Endothelial cell of umbilical vein (primary cell): Measurements from ENCODE around the gene KLHL25. TPM values are rescaled to one million over a fixed set of nuclear protein-coding genes. Genes with fewer than 3 reads are reported as not detected.

Experiments
- BruUV-seq: library from RNA; stranded (reverse); fragments of 400-500 nt; replicated peaks from 2 replicates; lab custom pipeline; 2021; lab: Mats Ljungman, UMichigan
- CTCF ChIA-PET: fragments of 300-600, 350-600 bp; sonication (Branson Sonifier 250); formaldehyde crosslinking; loops from one replicate; lab custom pipeline; 2021; ENCODE audit warnings: antibody characterized with exemption, inconsistent platforms; lab: Charles Lee
- POLR2A ChIA-PET: fragments of 300-600, 350-600 bp; sonication (Branson Sonifier 250); formaldehyde crosslinking; loops from one replicate; lab custom pipeline; 2021; ENCODE audit warnings: antibody characterized with exemption, inconsistent platforms; lab: Charles Lee
- DNase-seq: peaks from one replicate; pipeline ENCODE4 v3.0.0-alpha.2; 2011; ENCODE audit warnings: low read depth, low spot score
- FAIRE-seq: peaks from 2 replicates; lab custom pipeline; 2011; peaks lifted over from hg19 to GRCh38; lab: Jason Lieb, UNC
- H2AFZ ChIP-seq: 2 replicates; pipeline ENCODE4 v1.6.0; 2012; ENCODE audit warnings: low read depth, low read length, control low read depth, inconsistent platforms
- H3K27ac ChIP-seq: 2 replicates; pipeline ENCODE4 v1.5.1; 2011; ENCODE audit warnings: low read depth, mild to moderate bottlenecking, control low read depth, low read length, moderate library complexity; ENCODE audit not compliant: insufficient read depth
- H3K27me3 ChIP-seq, 2 experiments: 2 replicates each; pipeline versions ENCODE4 v1.6.0 to v1.6.1; 2011; ENCODE audit warnings: low read length in 2 of 2, mixed read lengths in 1 of 2; ENCODE audit not compliant: control insufficient read depth in 2 of 2, insufficient read depth in 2 of 2
- H3K36me3 ChIP-seq, 2 experiments: 2 replicates in 1 of 2; 3 replicates in 1 of 2; pipeline ENCODE4 v1.5.1; 2011; ENCODE audit warnings: low read length in 2 of 2, mild to moderate bottlenecking in 1 of 2, moderate library complexity in 1 of 2; ENCODE audit not compliant: control insufficient read depth in 2 of 2, insufficient read depth in 2 of 2; ENCODE audit errors: extremely low read depth in 1 of 2
- H3K4me1 ChIP-seq: 3 replicates; pipeline ENCODE4 v1.5.1; 2011; ENCODE audit warnings: mild to moderate bottlenecking, low read length; ENCODE audit not compliant: control insufficient read depth, insufficient read depth; ENCODE audit errors: extremely low read depth
- H3K4me2 ChIP-seq: 2 replicates; pipeline ENCODE4 v1.6.1; 2011; ENCODE audit warnings: low read length, control low read depth, mixed read lengths; ENCODE audit not compliant: insufficient read depth
- H3K4me3 ChIP-seq, 3 experiments: fragments of 200-600 bp in 1 of 3; sonication (generic), shearing (Covaris generic) in 1 of 3; replicated peaks in 1 of 3; 2 replicates each; pipeline ENCODE4 v1.5.1; 2011 to 2016; ENCODE audit warnings: control low read depth in 3 of 3, low read length in 3 of 3, mild to moderate bottlenecking in 2 of 3, inconsistent platforms in 1 of 3, low read depth in 1 of 3, moderate library complexity in 1 of 3; ENCODE audit not compliant: insufficient read depth in 1 of 3
- H3K79me2 ChIP-seq: 2 replicates; pipeline ENCODE4 v1.6.0; 2012; ENCODE audit warnings: low read length, inconsistent platforms; ENCODE audit not compliant: control insufficient read depth, insufficient read depth
- H3K9ac ChIP-seq: replicated peaks from 2 replicates; pipeline ENCODE3; 2011; ENCODE audit warnings: low read length, control low read depth; ENCODE audit not compliant: insufficient read depth; ENCODE audit errors: extremely low read depth
- H3K9me1 ChIP-seq: replicated peaks from 3 replicates; pipeline ENCODE4 v1.6.0; 2011; ENCODE audit warnings: mild to moderate bottlenecking, low read length; ENCODE audit not compliant: control insufficient read depth, insufficient read depth; ENCODE audit errors: extremely low read depth
- H3K9me3 ChIP-seq: replicated peaks from 2 replicates; pipeline ENCODE4 v1.5.1; 2012; ENCODE audit warnings: low read length, inconsistent platforms; ENCODE audit not compliant: control insufficient read depth, insufficient read depth
- H4K20me1 ChIP-seq: replicated peaks from 2 replicates; pipeline ENCODE3; 2011; ENCODE audit warnings: mild to moderate bottlenecking, low read length; ENCODE audit not compliant: control insufficient read depth, insufficient read depth; ENCODE audit errors: extremely low read depth
- EZH2 ChIP-seq: IDR thresholded peaks from 2 replicates; pipeline ENCODE4 v1.6.1; 2012; ENCODE audit warnings: borderline replicate concordance, low read depth, mild to moderate bottlenecking, moderate library complexity, low read length, inconsistent platforms; ENCODE audit not compliant: severe bottlenecking
- FOS ChIP-seq: IDR thresholded peaks from 2 replicates; pipeline ENCODE4 v1.6.1; 2011; ENCODE audit warnings: mild to moderate bottlenecking, low read length, moderate library complexity, borderline replicate concordance; ENCODE audit not compliant: insufficient read depth
- GATA2 ChIP-seq: IDR thresholded peaks from 2 replicates; pipeline ENCODE4 v1.7.0; 2011; ENCODE audit warnings: low read depth, mild to moderate bottlenecking, moderate library complexity, mixed read lengths, low read length; ENCODE audit not compliant: insufficient read length, insufficient read depth
- JUN ChIP-seq: IDR thresholded peaks from 2 replicates; pipeline ENCODE4 v1.6.1; 2011; ENCODE audit warnings: borderline replicate concordance, low read depth; ENCODE audit not compliant: insufficient read length, insufficient read depth
- MYC ChIP-seq: IDR thresholded peaks from one replicate; pipeline ENCODE4 v1.6.1; 2011; ENCODE audit warnings: mild to moderate bottlenecking, low read depth, low read length
- POLR2A ChIP-seq: IDR thresholded peaks from 2 replicates; pipeline ENCODE4 v1.6.1; 2012; ENCODE audit warnings: low read depth, mild to moderate bottlenecking, control low read depth, low read length
- dilution Hi-C: fragments of 300-500 bp; cut with MboI; formaldehyde crosslinking; loops from one replicate; pipeline ENCODE4 v1.15.0; 2019; ENCODE audit warnings: low sequenced_read_pairs; ENCODE audit not compliant: extremely low pct_ligation_motif_present
- intact Hi-C: fragments of 100-400 bp; cut with micrococcal nuclease; formaldehyde crosslinking; loops from one replicate; pipeline ENCODE4 v1.10.0; 2022
- polyA plus RNA-seq, 4 experiments: library from polyadenylated mRNA; depleted of rRNA in 3 of 4; stranded (reverse) in 3 of 4; unstranded in 1 of 4; fragments of >200 nt; gene quantifications; 2 replicates each; pipeline versions ENCODE4 v1.2.1 to v1.2.3, GENCODE V29; 2011 to 2012; ENCODE audit warnings: missing spikeins in 1 of 4
- total RNA-seq: library from RNA; stranded (reverse); gene quantifications from 2 replicates; pipeline ENCODE4 v1.2.3, GENCODE V29; 2021
- TF ChIP-seq, protein P1 (sequence below), 2 donors: IDR thresholded peaks; 1 replicate in 1 of 2; 2 replicates in 1 of 2; pipeline ENCODE4 v1.5.1; 2011; ENCODE audit warnings: low read length in 2 of 2, mild to moderate bottlenecking in 2 of 2, moderate library complexity in 2 of 2, control low read depth in 1 of 2, inconsistent platforms in 1 of 2, low read depth in 1 of 2; ENCODE audit not compliant: insufficient read depth in 1 of 2; ENCODE audit errors: extremely low read depth in 1 of 2
- TF ChIP-seq, protein P2 (sequence below): IDR thresholded peaks from 2 replicates; pipeline ENCODE4 v1.6.1; 2011; ENCODE audit not compliant: insufficient read depth, insufficient read length

KLHL25 gene
- total and polyA plus RNA-seq, 2 donors (not counting 3 experiments of a cell fraction or from before 2014, with no cell fraction given), result 5.4 to 6.4 TPM

DNA sequence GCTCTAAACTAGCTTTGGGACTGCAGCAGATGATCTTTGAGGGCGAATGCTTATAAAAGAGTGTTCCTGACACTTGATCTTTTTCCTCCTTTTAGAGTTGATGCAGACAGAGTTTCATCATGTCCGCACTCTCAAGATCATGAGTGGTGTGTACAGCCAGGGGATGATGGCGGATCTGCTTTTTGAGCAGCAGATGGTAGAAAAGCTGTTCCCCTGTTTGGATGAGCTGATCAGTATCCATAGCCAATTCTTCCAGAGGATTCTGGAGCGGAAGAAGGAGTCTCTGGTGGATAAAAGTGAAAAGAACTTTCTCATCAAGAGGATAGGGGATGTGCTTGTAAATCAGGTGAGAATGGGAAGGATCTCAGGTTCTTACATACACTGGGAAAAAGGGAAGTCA lies 75.7 kb downstream of the KLHL25 start:
- ChIA-PET CTCF (no interaction called here), POLR2A (no interaction called here)
- Histone ChIP-seq H3K9me1 (no peaks in the 10 kb centered on the region), H3K4me2 (no peak overlapping the region), H2AFZ (no peak overlapping the region), H3K36me3 (peaks cover 26 to 36% of the 10 kb centered on the region in 2 experiments), H3K27ac (no peak overlapping the region), H3K79me2 (no peaks in the 10 kb centered on the region), H3K4me3 (no peak overlapping the region), H3K9ac (no peak overlapping the region), H3K27me3 (no peaks in the 10 kb centered on the region), H3K9me3 (no peaks in the 10 kb centered on the region), H3K4me1 (no peaks in the 10 kb centered on the region), H4K20me1 (no peaks in the 10 kb centered on the region)
- BruUV-seq, result no TSS peak
- intact Hi-C loops, result no loop called here
- FAIRE-seq, result no peak
- dilution Hi-C loops, result no loop called here
- DNase-seq, result no peak
- TF ChIP-seq, protein P1, sequence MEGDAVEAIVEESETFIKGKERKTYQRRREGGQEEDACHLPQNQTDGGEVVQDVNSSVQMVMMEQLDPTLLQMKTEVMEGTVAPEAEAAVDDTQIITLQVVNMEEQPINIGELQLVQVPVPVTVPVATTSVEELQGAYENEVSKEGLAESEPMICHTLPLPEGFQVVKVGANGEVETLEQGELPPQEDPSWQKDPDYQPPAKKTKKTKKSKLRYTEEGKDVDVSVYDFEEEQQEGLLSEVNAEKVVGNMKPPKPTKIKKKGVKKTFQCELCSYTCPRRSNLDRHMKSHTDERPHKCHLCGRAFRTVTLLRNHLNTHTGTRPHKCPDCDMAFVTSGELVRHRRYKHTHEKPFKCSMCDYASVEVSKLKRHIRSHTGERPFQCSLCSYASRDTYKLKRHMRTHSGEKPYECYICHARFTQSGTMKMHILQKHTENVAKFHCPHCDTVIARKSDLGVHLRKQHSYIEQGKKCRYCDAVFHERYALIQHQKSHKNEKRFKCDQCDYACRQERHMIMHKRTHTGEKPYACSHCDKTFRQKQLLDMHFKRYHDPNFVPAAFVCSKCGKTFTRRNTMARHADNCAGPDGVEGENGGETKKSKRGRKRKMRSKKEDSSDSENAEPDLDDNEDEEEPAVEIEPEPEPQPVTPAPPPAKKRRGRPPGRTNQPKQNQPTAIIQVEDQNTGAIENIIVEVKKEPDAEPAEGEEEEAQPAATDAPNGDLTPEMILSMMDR (IDR thresholded peaks at IDR 0.05; ENCODE audit: extremely low read depth in 1 of 2, insufficient read depth in 1 of 2, low read depth in 1 of 2, low read length in 2 of 2), result no peak
- TF ChIP-seq FOS (no peak), POLR2A (no peak), GATA2 (no peak), JUN (no peak), MYC (no peak), EZH2 (no peak)
- TF ChIP-seq, protein P2, sequence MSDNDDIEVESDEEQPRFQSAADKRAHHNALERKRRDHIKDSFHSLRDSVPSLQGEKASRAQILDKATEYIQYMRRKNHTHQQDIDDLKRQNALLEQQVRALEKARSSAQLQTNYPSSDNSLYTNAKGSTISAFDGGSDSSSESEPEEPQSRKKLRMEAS, result no peak
